Measurements from ENCODE around the gene ABCC11. TPM values are rescaled to one million over a fixed set of nuclear protein-coding genes. Genes with fewer than 3 reads are reported as not detected.
"Not testable (repeated sequence)": the region's sequence is repeated elsewhere in the genome, so short reads cannot be mapped to it uniquely, and the experiment has no call there.

ABCC11 gene
- total and polyA plus RNA-seq, 10 donors = 0.05 to 0.37 (median 0.18) TPM; not detected in 4

DNA sequence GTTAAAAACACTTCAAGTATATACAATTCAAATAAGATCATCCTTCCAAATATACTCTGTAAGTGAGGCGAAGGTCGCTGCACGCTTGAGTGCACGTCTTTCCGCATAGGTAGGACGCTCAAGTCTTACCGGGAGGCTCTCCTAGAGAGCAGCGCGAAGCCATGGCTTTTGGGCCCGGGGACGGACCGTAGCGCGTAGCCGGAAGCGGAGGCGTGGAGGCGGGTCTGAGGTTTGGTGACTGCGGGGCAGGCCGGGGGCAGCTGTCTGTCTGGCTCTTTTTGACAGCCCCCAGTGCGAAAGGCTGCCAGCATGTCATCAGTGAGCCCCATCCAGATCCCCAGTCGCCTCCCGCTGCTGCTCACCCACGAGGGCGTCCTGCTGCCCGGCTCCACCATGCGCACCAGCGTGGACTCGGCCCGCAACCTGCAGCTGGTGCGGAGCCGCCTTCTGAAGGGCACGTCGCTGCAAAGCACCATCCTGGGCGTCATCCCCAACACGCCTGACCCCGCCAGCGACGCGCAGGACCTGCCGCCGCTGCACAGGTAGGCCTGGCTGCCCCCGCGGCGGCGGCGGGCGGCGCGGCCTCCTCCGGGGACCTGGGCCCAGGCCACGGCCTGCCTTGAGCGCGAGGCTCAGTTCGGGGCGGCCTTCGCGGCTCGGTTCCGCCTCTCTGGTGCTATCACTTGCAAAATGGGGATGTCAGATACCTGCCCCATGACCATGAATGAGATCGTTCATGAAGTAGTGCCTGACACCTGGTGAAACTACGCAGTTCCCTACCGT is 3.1 kb downstream of the ABCC11 start, which contains the start of gene LONP2:
Gene LONP2, plus strand, starts transcription at position 221 of the 783 bp plus-strand sequence. Its CDS starts 89 bp downstream, at position 310.
- DNase-seq = peak; percentile 98
- Histone ChIP-seq H3K27me3 (replicated peaks in 1 of 7) (no peaks in the 10 kb centered on the region), H3K9me3 (peaks cover 0 to 3% (median 0%) of the 10 kb centered on the region in 8 donors), H3K36me3 (no peaks in the 10 kb centered on the region), H3K27ac (peak within 1 kb of the TSS; percentile 80 to 93 (median 87)), H3K4me3 (peak within 1 kb of the TSS; percentile 71 to 94 (median 87)), H3K4me1 (peaks cover 20 to 55% (median 38%) of the 10 kb centered on the region in 6 donors)
- intact Hi-C loops (cut with DNase I; ENCODE audit: low total_unique reads) = no loop called here
- TF ChIP-seq POLR2AphosphoS5 (IDR thresholded peaks at IDR 0.05) = peak; percentile 91 to 95 (median 94)
- no peak for TF ChIP-seq POLR2A (IDR thresholded peaks at IDR 0.05)
- WGBS, 5 donors = 0 to 1% (median 0%) methylated on average over 33 to 63 of the region's 63 CpGs

DNA sequence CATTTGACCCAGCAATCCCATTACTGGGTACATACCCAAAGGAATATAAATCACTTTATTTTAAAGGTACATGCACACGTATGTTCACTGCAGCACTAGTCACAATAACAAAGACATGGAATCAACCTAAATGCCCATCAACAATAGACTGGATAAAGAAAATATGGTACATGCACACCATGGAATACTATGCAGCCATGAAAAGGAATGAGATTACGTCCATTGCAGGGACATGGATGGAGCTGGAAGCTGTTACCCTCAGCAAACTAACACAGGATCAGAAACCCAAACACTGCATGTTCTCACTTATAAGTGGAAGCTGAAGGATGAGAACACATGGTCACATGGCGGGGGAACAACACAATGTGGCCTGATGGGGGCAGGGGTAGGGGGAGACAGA is 7.2 kb downstream of the ABCC11 start:
- H3K27me3 ChIP-seq (replicated peaks in 1 of 7); H3K9me3 ChIP-seq; intact Hi-C loops (cut with DNase I; ENCODE audit: low total_unique reads); H3K27ac ChIP-seq; H3K36me3 ChIP-seq; DNase-seq; H3K4me3 ChIP-seq: not testable (repeated sequence)
- WGBS, 5 donors = 94 to 98% (median 96%) methylated on average over 3 of the region's 3 CpGs
- H3K4me1 ChIP-seq = peaks cover 1 to 15% (median 10%) of the 10 kb centered on the region in 6 donors

DNA sequence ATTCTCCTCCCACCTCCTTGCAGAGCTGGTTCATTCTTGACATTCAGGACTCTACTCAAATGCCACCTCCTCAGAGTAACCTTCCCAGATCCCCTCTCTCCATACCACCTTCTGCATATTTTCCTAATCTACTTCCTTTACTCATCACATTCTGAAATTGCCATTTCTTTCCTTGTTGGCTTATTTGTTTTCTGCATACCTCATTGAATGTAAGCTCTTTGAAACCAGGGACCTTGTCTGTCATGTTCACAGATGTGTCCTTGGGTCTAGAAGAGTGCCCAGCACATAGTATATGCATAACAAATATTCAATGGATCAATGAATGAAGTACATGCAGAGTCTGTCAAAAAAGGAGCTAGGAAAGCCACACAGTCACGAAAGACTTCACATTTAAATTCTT is 11.1 kb downstream of the ABCC11 start:
- Histone ChIP-seq H3K27ac (no peak overlapping the region), H3K36me3 (no peaks in the 10 kb centered on the region), H3K9me3 (peaks cover 0 to 3% (median 0%) of the 10 kb centered on the region in 8 donors), H3K4me1 (no peaks in the 10 kb centered on the region), H3K27me3 (replicated peaks in 1 of 7) (no peaks in the 10 kb centered on the region), H3K4me3 (no peak overlapping the region)
- no peak for DNase-seq
- WGBS, 5 donors = 82 to 95% (median 85%) methylated on average over 1 of the region's 1 CpG
- TF ChIP-seq, protein P1, sequence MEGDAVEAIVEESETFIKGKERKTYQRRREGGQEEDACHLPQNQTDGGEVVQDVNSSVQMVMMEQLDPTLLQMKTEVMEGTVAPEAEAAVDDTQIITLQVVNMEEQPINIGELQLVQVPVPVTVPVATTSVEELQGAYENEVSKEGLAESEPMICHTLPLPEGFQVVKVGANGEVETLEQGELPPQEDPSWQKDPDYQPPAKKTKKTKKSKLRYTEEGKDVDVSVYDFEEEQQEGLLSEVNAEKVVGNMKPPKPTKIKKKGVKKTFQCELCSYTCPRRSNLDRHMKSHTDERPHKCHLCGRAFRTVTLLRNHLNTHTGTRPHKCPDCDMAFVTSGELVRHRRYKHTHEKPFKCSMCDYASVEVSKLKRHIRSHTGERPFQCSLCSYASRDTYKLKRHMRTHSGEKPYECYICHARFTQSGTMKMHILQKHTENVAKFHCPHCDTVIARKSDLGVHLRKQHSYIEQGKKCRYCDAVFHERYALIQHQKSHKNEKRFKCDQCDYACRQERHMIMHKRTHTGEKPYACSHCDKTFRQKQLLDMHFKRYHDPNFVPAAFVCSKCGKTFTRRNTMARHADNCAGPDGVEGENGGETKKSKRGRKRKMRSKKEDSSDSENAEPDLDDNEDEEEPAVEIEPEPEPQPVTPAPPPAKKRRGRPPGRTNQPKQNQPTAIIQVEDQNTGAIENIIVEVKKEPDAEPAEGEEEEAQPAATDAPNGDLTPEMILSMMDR (IDR thresholded peaks at IDR 0.05 in 8 of 11, conservative IDR thresholded peaks at IDR 0.05 in 3 of 11) = no peak
- no peak for TF ChIP-seq POLR2A (IDR thresholded peaks at IDR 0.05)
- no peak for TF ChIP-seq POLR2AphosphoS5 (IDR thresholded peaks at IDR 0.05)
- intact Hi-C loops (cut with DNase I; ENCODE audit: low total_unique reads) = no loop called here

DNA sequence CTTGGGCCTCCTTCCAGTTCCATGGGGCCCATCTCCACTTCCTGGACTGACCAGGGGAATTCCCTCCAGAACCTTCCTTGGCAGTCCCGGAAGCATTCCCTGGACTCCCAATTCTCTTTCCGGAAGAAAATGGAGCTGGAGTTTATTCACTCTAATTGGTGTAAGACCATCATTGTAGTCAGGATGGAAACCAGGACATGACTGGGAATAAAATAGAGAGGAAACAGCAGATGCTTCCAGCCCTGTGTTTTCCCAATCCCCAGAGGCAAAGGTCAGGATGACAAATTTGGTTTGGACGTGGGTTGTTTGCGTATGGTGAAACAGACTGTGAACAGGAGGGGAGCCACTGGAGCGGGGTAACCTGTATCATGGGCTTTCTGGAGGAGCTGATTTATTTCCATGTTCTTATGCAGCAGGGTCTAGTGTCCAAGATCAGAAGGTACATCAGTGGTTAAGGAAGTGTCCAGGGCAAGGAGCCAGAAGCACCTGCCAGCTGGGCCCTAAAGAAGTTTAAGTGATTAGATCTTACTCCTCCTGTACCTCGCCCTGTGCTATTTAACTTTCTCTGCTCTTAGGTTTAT is 11.7 kb downstream of the ABCC11 start:
- 72 to 85% (median 84%) methylated on average over 6 of the region's 6 CpGs for WGBS, 5 donors
- Histone ChIP-seq H3K36me3 (no peaks in the 10 kb centered on the region), H3K27me3 (replicated peaks in 1 of 7) (peaks cover 0 to under 1% (median 0%) of the 10 kb centered on the region in 7 donors), H3K4me3 (no peak overlapping the region), H3K27ac (no peak overlapping the region), H3K4me1 (no peaks in the 10 kb centered on the region), H3K9me3 (peaks cover 0 to 3% (median 0%) of the 10 kb centered on the region in 8 donors)
- TF ChIP-seq, protein P1 (IDR thresholded peaks at IDR 0.05 in 8 of 11, conservative IDR thresholded peaks at IDR 0.05 in 3 of 11) = no peak
- TF ChIP-seq POLR2AphosphoS5 (IDR thresholded peaks at IDR 0.05) (no peak), POLR2A (IDR thresholded peaks at IDR 0.05) (no peak)
- intact Hi-C loops (cut with DNase I; ENCODE audit: low total_unique reads) = no loop called here
- no peak for DNase-seq

DNA sequence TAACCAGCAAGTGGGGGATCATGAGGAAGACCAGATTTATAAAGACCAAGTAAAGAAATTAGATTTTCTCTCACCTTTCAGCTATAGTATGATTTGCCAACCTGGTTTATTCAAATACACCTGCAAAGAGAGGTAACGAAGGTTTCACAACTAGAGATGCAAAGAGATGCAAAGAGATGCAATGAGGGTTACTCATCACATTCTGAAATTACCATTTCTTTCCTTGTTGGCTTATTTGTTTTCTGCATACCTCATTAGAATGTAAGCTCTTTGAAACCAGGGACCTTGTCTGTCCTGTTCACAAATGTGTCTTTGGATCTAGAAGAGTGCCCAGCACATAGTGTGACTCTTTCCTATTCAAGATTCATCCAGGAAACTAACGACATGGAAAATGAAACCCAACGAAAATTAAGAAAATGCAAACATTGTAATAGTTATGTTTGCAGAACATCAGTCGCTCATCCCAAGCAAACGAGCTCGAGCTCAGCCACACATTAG is 12.2 kb downstream of the ABCC11 start:
- H3K4me1 ChIP-seq = no peaks in the 10 kb centered on the region
- peaks cover 0 to 6% (median 0%) of the 10 kb centered on the region in 7 donors for H3K27me3 ChIP-seq (replicated peaks in 1 of 7)
- intact Hi-C loops (cut with DNase I; ENCODE audit: low total_unique reads) = no loop called here
- peaks cover 0 to 1% (median 0%) of the 10 kb centered on the region in 8 donors for H3K9me3 ChIP-seq
- 80 to 85% (median 82%) methylated on average over 6 of the region's 6 CpGs for WGBS, 5 donors
- no peak overlapping the region for H3K4me3 ChIP-seq
- TF ChIP-seq, protein P1 (IDR thresholded peaks at IDR 0.05 in 8 of 11, conservative IDR thresholded peaks at IDR 0.05 in 3 of 11) = no peak
- no peak for TF ChIP-seq POLR2AphosphoS5 (IDR thresholded peaks at IDR 0.05)
- no peak for TF ChIP-seq POLR2A (IDR thresholded peaks at IDR 0.05)
- no peak overlapping the region for H3K27ac ChIP-seq
- H3K36me3 ChIP-seq = no peaks in the 10 kb centered on the region
- DNase-seq = no peak

Data from spleen (tissue), 11 donors.